Fibroblast of the aortic adventitia (primary cell): ENCODE data around the gene NPHS2. TPM values are rescaled to one million over a fixed set of nuclear protein-coding genes. Genes with fewer than 3 reads are reported as not detected.

Source experiments
- DNase-seq: peaks from one replicate; pipeline ENCODE4 v3.0.0-alpha.2; 2010; ENCODE audit warnings: low read depth
- H3K4me3 ChIP-seq: 2 replicates; pipeline ENCODE4 v1.5.1; 2011; ENCODE audit warnings: low read depth, mild to moderate bottlenecking, control low read depth, low read length, moderate library complexity
- CTCF ChIP-seq: IDR thresholded peaks from 2 replicates; pipeline ENCODE4 v1.5.1; 2011; ENCODE audit warnings: mild to moderate bottlenecking, low read length, control low read depth, inconsistent platforms; ENCODE audit not compliant: insufficient read depth
- total RNA-seq: library from RNA; depleted of rRNA; stranded (reverse); fragments of >200 nt; gene quantifications from 2 replicates; pipeline ENCODE4 v1.2.3, GENCODE V29; 2012; ENCODE audit warnings: low replicate concordance

NPHS2 gene
- total RNA-seq, 1 donor, result not detected

DNA sequence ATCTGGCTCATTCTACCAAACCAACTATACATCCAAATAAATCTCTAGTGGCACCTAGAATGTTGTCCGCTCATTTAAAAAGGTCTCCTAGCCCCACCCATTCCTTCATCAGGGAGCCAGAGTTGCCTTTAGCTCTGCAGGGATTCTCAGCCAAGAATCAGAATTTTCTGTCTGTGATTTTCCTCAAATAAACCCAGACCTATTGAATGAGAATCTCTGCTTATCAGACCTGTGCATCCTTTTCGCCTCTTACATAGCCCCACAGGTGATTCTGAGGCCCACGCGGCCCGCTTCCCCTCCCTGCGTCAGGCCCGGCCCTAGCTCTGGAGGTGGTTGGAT, 15.5 kb upstream of the NPHS2 start:
- DNase-seq, result no peak
- no peak for TF ChIP-seq CTCF
- H3K4me3 ChIP-seq, result no peak overlapping the region

DNA sequence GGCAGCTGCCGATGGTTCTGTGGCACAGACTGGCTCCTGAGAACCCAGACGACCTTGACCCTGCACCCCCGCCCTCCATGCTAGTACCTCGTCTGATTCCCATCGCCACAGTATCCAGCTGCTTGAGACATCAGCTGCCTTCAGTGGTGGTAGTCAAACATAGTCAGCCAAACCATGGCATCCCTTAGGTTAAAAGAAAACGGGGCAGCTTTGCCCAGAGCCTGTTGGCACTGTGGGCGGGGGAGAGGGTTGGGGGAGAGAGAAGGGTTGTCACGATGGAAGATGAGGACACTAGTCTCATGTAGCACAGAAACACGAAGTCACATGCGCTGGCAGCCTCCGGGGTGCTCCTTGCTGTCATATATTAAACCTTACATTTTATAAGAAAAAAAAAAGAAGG, 14.9 kb upstream of the NPHS2 start:
- no peak for DNase-seq
- no peak for TF ChIP-seq CTCF
- no peak overlapping the region for H3K4me3 ChIP-seq

GRCh38 chr1:179589509-179589908, 13.8 kb upstream of the NPHS2 start:
- no peak for TF ChIP-seq CTCF
- H3K4me3 ChIP-seq, result no peak overlapping the region
- DNase-seq, result no peak

DNA sequence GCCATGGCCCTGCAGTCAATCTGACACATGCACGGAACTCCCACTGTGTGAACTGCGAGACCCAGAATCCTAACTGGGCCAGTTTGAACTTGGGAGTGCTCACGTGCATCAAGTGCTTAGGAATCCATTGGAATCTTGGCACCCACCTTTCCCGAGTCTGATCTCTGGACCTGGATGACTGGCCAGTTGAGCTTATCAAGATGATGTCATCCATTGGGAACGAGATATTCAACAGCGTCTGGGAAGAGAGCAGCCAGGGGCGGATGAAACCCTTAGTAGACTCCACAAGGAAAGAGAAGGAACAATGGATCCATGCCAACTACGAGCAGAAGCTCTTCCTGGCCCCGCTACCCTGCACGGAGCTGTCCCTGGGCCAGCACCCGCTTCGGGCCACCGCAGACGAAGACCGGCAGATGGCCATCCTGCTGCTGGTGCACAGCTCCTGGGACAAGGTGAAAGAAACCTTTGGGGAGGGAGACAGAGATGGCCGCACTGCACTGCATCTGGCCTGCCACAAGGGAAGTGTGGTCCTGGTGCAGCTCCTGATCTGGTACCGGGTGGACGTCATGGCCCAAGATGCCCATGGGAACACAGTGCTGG, 12.8 kb upstream of the NPHS2 start:
- H3K4me3 ChIP-seq, result no peak overlapping the region
- no peak for DNase-seq
- TF ChIP-seq CTCF, result no peak

DNA sequence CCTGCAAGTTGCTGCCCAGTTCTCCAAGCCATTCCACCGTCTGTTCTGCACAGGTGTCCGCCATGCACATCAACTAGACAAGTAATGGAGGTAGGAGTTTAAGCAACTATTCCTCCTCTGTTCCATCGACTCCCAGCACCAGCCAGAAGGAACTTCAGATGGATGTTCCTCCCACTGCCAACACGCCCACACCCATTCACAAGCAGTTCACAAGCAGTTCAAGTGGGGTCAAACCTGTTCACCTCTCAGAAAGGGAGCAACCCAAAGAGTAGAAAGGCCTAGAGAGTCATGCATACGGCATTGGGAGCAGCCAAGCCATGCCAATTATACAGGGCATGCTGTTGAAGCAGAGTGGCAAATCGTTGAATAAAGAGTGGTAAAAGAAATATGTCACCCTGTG, 11.6 kb upstream of the NPHS2 start:
- no peak for TF ChIP-seq CTCF
- no peak overlapping the region for H3K4me3 ChIP-seq
- no peak for DNase-seq

DNA sequence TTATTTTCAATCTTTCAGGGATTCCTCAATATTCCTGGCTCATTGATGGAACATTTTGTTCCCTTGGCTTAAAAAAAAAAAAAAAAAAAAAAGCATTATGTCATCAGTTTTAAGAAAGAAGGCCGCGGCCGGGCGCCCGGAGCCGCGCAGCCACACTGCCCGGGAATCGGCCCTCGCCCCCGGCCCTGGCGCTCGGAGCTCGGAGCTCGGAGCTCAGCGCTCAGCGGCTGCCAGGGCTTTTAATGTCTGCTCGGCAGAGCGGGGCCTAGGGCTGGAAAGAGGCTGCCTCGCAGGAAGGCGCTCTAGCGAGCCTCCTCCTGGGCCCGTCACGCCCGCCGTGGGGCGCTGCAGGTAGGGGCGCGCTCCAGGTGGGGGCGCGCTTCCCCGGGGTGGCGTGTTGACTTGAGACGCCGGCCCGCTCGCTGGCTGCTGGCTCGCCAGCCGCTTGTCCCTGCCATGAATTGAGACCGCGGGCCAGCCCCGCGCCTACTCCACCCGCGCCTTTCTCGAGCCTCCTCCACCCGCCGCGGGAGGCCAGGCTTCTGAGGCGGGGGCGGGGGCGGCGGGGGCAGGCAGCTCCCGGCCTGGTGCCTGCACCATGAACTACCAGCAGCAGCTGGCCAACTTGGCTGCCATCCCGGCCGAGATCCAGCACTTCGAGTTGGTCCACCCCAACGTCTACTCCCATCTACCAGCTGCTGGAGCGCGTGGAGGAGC, 10.5 kb upstream of the NPHS2 start:
- peak; percentile 6 for DNase-seq
- peak overlapping the region; percentile 31 for H3K4me3 ChIP-seq
- TF ChIP-seq CTCF, result no peak
